NT2/D1 (cell line): ENCODE data around the gene HSD17B8.

Source experiments
- DNase-seq: peaks from one replicate; pipeline ENCODE4 v3.0.0-alpha.2; 2011; ENCODE audit warnings: low read depth, low spot score
- H3K27me3 ChIP-seq: 2 replicates; pipeline ENCODE4 v1.6.0; 2011; ENCODE audit warnings: mild to moderate bottlenecking; ENCODE audit not compliant: insufficient read length, insufficient read depth
- H3K36me3 ChIP-seq: 2 replicates; pipeline ENCODE4 v1.6.1; 2011; ENCODE audit warnings: mild to moderate bottlenecking, low read length, mixed read lengths; ENCODE audit not compliant: insufficient read depth, insufficient read length
- H3K4me1 ChIP-seq: 2 replicates; pipeline ENCODE4 v1.5.1; 2011; ENCODE audit not compliant: insufficient read depth, insufficient read length
- H3K4me3 ChIP-seq: 2 replicates; pipeline ENCODE4 v1.5.1; 2011; ENCODE audit warnings: low read depth; ENCODE audit not compliant: insufficient read length
- H3K9ac ChIP-seq: 2 replicates; pipeline ENCODE4 v1.6.0; 2011; ENCODE audit warnings: low read depth; ENCODE audit not compliant: insufficient read length
- H3K9me3 ChIP-seq: 2 replicates; pipeline ENCODE4 v1.5.1; 2011; ENCODE audit warnings: mild to moderate bottlenecking, low read length; ENCODE audit not compliant: insufficient read depth
- SUZ12 ChIP-seq: IDR thresholded peaks from 2 replicates; pipeline ENCODE4 v1.6.1; 2011; ENCODE audit not compliant: insufficient read length, insufficient read depth; ENCODE audit errors: extremely low read depth
- YY1 ChIP-seq: IDR thresholded peaks from 2 replicates; pipeline ENCODE4 v1.6.1; 2011; ENCODE audit not compliant: insufficient read length, insufficient read depth
- ZNF274 ChIP-seq: IDR thresholded peaks from 2 replicates; pipeline ENCODE4 v1.6.1; 2011; ENCODE audit warnings: mild to moderate bottlenecking, low read depth, low read length

The HSD17B8 gene

DNA sequence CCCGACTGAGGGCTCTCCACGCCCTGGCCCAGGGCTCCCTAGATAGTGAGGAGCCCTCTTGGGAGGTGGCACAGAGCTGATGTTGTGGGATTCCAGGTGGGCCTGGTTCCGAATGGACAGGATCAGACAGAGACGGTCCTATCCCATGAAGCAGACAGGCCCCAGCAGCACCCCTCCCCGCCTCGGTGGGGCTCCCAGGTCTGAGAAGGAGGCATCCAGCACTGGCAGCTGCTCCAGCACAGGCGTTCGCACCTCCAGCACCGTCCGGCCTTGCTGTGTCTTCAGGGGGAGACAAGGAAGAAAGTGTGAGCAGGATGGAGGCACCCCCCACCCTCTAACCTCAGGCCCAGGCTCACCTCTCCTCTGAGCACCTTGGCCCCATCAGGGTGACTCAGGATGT, 40.9 kb upstream of the HSD17B8 start:
- no peaks in the 10 kb centered on the region for H3K9me3 ChIP-seq
- H3K4me3 ChIP-seq = no peak overlapping the region
- peaks cover 8% of the 10 kb centered on the region for H3K27me3 ChIP-seq
- DNase-seq = no peak
- H3K36me3 ChIP-seq = no peaks in the 10 kb centered on the region
- no peak for TF ChIP-seq ZNF274
- no peak for TF ChIP-seq YY1
- TF ChIP-seq SUZ12 = no peak
- H3K4me1 ChIP-seq = peaks cover 2% of the 10 kb centered on the region
- H3K9ac ChIP-seq = no peak overlapping the region

DNA sequence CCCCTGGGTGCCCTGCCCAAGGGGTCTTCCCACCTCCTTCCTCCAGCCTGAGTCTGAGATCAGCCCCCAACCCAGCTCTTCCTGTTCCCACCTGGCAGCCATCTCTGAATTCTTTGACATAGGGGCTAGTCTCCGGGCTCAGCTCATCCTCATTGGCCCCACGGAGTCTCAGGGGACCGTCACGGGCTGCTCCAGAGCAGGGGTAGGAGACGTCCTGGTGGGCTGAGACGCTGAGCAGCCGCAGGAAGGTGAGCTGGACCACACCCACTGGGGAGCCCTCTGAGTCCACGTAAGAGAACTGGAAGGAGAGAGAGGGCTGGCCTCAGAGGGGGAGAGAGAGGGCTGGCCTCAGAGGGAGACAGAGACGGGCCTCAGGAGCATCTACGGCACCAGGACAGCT, 40.3 kb upstream of the HSD17B8 start:
- DNase-seq = no peak
- Histone ChIP-seq H3K9ac (no peak overlapping the region), H3K4me3 (no peak overlapping the region), H3K27me3 (peaks cover 8% of the 10 kb centered on the region), H3K4me1 (peaks cover 2% of the 10 kb centered on the region), H3K9me3 (no peaks in the 10 kb centered on the region), H3K36me3 (no peaks in the 10 kb centered on the region)
- TF ChIP-seq SUZ12 (no peak), ZNF274 (no peak), YY1 (no peak)

- Histone ChIP-seq H3K4me1 (peaks cover 2% of the 10 kb centered on the region), H3K27me3 (peaks cover 8% of the 10 kb centered on the region), H3K36me3 (no peaks in the 10 kb centered on the region), H3K9me3 (no peaks in the 10 kb centered on the region), H3K4me3 (no peak overlapping the region), H3K9ac (no peak overlapping the region)
- no peak for DNase-seq
- no peak for TF ChIP-seq YY1
- no peak for TF ChIP-seq ZNF274
- no peak for TF ChIP-seq SUZ12
Measured at GRCh38 chr6:33164665-33165373, 39.6 kb upstream of the HSD17B8 start.

GRCh38 chr6:33165581-33166258, 38.7 kb upstream of the HSD17B8 start:
- H3K9me3 ChIP-seq = no peaks in the 10 kb centered on the region
- H3K9ac ChIP-seq = no peak overlapping the region
- H3K4me1 ChIP-seq = peaks cover 2% of the 10 kb centered on the region
- no peak for DNase-seq
- H3K27me3 ChIP-seq = peaks cover 8% of the 10 kb centered on the region
- H3K36me3 ChIP-seq = no peaks in the 10 kb centered on the region
- H3K4me3 ChIP-seq = no peak overlapping the region
- no peak for TF ChIP-seq SUZ12

GRCh38 chr6:33166363-33166762, 38.1 kb upstream of the HSD17B8 start:
- TF ChIP-seq SUZ12 = no peak
- TF ChIP-seq ZNF274 = no peak
- no peak for TF ChIP-seq YY1
- no peaks in the 10 kb centered on the region for H3K9me3 ChIP-seq
- DNase-seq = no peak

GRCh38 chr6:33166811-33167210, 37.6 kb upstream of the HSD17B8 start:
- H3K4me1 ChIP-seq = peaks cover 2% of the 10 kb centered on the region
- H3K9ac ChIP-seq = no peak overlapping the region
- H3K4me3 ChIP-seq = no peak overlapping the region
- no peak for DNase-seq
- TF ChIP-seq YY1 (no peak), ZNF274 (no peak), SUZ12 (no peak)
- H3K36me3 ChIP-seq = no peaks in the 10 kb centered on the region
- peaks cover 7% of the 10 kb centered on the region for H3K27me3 ChIP-seq
- H3K9me3 ChIP-seq = no peaks in the 10 kb centered on the region

More at GRCh38 chr6:33166363-33166762, 38.1 kb upstream of the HSD17B8 start:
- Histone ChIP-seq H3K9ac (no peak overlapping the region), H3K36me3 (no peaks in the 10 kb centered on the region), H3K27me3 (peaks cover 8% of the 10 kb centered on the region), H3K4me3 (no peak overlapping the region), H3K4me1 (peaks cover 2% of the 10 kb centered on the region)

- Histone ChIP-seq H3K9ac (no peak overlapping the region), H3K9me3 (no peaks in the 10 kb centered on the region)
- DNase-seq = no peak
Measured at GRCh38 chr6:33167374-33168283, 36.8 kb upstream of the HSD17B8 start.

More at GRCh38 chr6:33167374-33168283, 36.8 kb upstream of the HSD17B8 start:
- TF ChIP-seq SUZ12 (no peak), ZNF274 (no peak), YY1 (no peak)
- Histone ChIP-seq H3K27me3 (no peaks in the 10 kb centered on the region), H3K36me3 (no peaks in the 10 kb centered on the region), H3K4me1 (no peaks in the 10 kb centered on the region), H3K4me3 (no peak overlapping the region)
